K562 treated with DMSO at 1 percent for 4 hours (cell line): ENCODE measurements around the gene NRN1L. TPM values are rescaled to one million over a fixed set of nuclear protein-coding genes. Genes with fewer than 3 reads are reported as not detected.

ENCODE experiments used
- total RNA-seq: library from RNA; unstranded; fragments of 300-600 nt; gene quantifications from 2 replicates; pipeline ENCODE4 v1.2.3, GENCODE V29; 2022; ENCODE audit not compliant: insufficient read depth

NRN1L gene
- 2.7 and 3.7 TPM in 2 replicates for total RNA-seq

GRCh38 chr16:67884684-67885083, at the start of gene NRN1L:
NRN1L (plus strand) TSS chr16:67884885; CDS start chr16:67884904, 19 bp downstream.

GRCh38 chr16:67841816-67842508, 42.7 kb upstream of the NRN1L start, which contains the start of gene THAP11:
THAP11 (plus strand) TSS chr16:67842320; CDS start chr16:67842555, 235 bp downstream.

GRCh38 chr16:67846320-67847063, 38.2 kb upstream of the NRN1L start, which contains the start of gene NUTF2:
NUTF2 (plus strand) TSS chr16:67846933; CDS start chr16:67865131, 18,198 bp downstream.

GRCh38 chr16:67847064-67847861, 37.4 kb upstream of the NRN1L start, which contains the start of gene CENPT:
CENPT (minus strand) TSS chr16:67847693; CDS start chr16:67833859, 13,834 bp downstream.

GRCh38 chr16:67872631-67873434, 11.9 kb upstream of the NRN1L start, which contains the start of gene EDC4:
EDC4 (plus strand) TSS chr16:67873052; CDS start chr16:67873262, 210 bp downstream.

GRCh38 chr16:67892899-67893742, 8.4 kb downstream of the NRN1L start, which contains the start of gene PSKH1:
PSKH1 (plus strand) TSS chr16:67893254; CDS start chr16:67908750, 15,496 bp downstream.

GRCh38 chr16:67931712-67932461, 47.2 kb downstream of the NRN1L start, which contains the start of gene CTRL:
CTRL (minus strand) TSS chr16:67931862; CDS start chr16:67931852, 10 bp downstream.

Other genes with a start within 250 kb of the NRN1L start
- 1.4 and 3.7 TPM in 2 replicates for gene CARMIL2, start 239.7 kb upstream of the NRN1L start, total RNA-seq
- gene ACD, start 224.6 kb upstream of the NRN1L start, total RNA-seq: 29.2 and 33.2 TPM in 2 replicates
- gene PARD6A, start 223.9 kb upstream of the NRN1L start, total RNA-seq: 0.59 and 1.4 TPM in 2 replicates
- gene ENKD1, start 218.1 kb upstream of the NRN1L start, total RNA-seq: 8.6 and 17.8 TPM in 2 replicates
- 1.3 TPM in 1 of 2 replicates, not detected in the other for gene C16orf86, start 218.1 kb upstream of the NRN1L start, total RNA-seq
- 11.6 and 15.4 TPM in 2 replicates for gene GFOD2, start 165.6 kb upstream of the NRN1L start, total RNA-seq
- gene RANBP10, start 78.3 kb upstream of the NRN1L start, total RNA-seq: 16.0 and 17.3 TPM in 2 replicates
- gene TSNAXIP1, start 78.0 kb upstream of the NRN1L start, total RNA-seq: not detected in 2 replicates
- 30.6 and 38.0 TPM in 2 replicates for gene THAP11, start 42.6 kb upstream of the NRN1L start, total RNA-seq
- 55.8 and 76.4 TPM in 2 replicates for gene NUTF2, start 38.0 kb upstream of the NRN1L start, total RNA-seq
- gene CENPT, start 37.2 kb upstream of the NRN1L start, total RNA-seq: 48.7 and 59.8 TPM in 2 replicates
- 65.6 and 82.6 TPM in 2 replicates for gene EDC4, start 11.8 kb upstream of the NRN1L start, total RNA-seq
- 26.3 and 27.7 TPM in 2 replicates for gene PSKH1, start 8.4 kb downstream of the NRN1L start, total RNA-seq
- 1.2 and 2.2 TPM in 2 replicates for gene CTRL, start 47.0 kb downstream of the NRN1L start, total RNA-seq
- 72.6 and 86.4 TPM in 2 replicates for gene PSMB10, start 52.0 kb downstream of the NRN1L start, total RNA-seq
- 4.0 and 9.4 TPM in 2 replicates for gene LCAT, start 59.2 kb downstream of the NRN1L start, total RNA-seq
- gene SLC12A4, start 83.8 kb downstream of the NRN1L start, total RNA-seq: 12.2 and 12.7 TPM in 2 replicates
- not detected in 2 replicates for gene DPEP3, start 95.6 kb downstream of the NRN1L start, total RNA-seq
- gene DPEP2, start 114.6 kb downstream of the NRN1L start, total RNA-seq: 1.9 and 3.3 TPM in 2 replicates
- not detected in 2 replicates for gene DPEP2NB, start 131.0 kb downstream of the NRN1L start, total RNA-seq
- 7.1 and 7.7 TPM in 2 replicates for gene DDX28, start 138.3 kb downstream of the NRN1L start, total RNA-seq
- 8.7 and 10.7 TPM in 2 replicates for gene DUS2, start 138.4 kb downstream of the NRN1L start, total RNA-seq
- gene NFATC3, start 200.5 kb downstream of the NRN1L start, total RNA-seq: 24.7 and 30.6 TPM in 2 replicates